Stimulated activated CD8-positive, alpha-beta memory T cell treated with anti-CD3 and anti-CD28 coated beads, Interleukin-2, amount 100 ng/mL, for 1 hour (primary cell): ENCODE data around the gene TMEM190.
"Not testable (repeated sequence)": the region's sequence is repeated elsewhere in the genome, so short reads cannot be mapped to it uniquely, and the experiment has no call there.

ENCODE experiments used
- DNase-seq, 2 donors: peaks; one replicate each; pipeline ENCODE4 v3.0.0-alpha.2; 2020; ENCODE audit warnings: low read depth in 2 of 2

The TMEM190 gene

DNA sequence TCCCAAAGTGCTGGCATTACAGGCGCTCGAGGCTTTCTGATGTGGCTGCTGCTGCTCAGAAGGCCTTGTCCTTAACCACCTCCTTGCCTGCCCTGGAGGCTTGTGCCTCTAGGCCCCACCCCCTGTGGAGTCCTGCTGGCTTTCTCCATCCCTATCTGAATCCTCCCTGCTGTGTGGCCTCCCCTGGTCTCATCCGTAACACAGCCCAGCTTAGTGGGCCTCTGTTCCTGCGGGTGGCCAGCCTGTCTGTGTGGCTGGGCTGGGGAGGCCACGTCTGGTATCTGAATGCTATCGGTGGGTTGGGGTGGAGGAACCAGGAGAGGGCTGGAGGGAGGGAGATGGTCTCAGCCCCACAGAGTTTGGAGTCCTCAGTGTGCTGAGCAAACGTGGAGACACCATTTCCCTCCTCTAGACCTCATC, 13.8 kb downstream of the TMEM190 start:
- no peak for DNase-seq

GRCh38 chr19:55391191-55391670, 14.6 kb downstream of the TMEM190 start:
- DNase-seq = no peak

- no peak for DNase-seq
Measured at GRCh38 chr19:55391702-55392615, 15.3 kb downstream of the TMEM190 start.

- no peak for DNase-seq
Measured at GRCh38 chr19:55392820-55393761, 16.5 kb downstream of the TMEM190 start.

- DNase-seq = no peak
Measured at GRCh38 chr19:55398200-55398925, 21.7 kb downstream of the TMEM190 start.

- no peak for DNase-seq
Measured at GRCh38 chr19:55400281-55401087, 23.9 kb downstream of the TMEM190 start.

DNA sequence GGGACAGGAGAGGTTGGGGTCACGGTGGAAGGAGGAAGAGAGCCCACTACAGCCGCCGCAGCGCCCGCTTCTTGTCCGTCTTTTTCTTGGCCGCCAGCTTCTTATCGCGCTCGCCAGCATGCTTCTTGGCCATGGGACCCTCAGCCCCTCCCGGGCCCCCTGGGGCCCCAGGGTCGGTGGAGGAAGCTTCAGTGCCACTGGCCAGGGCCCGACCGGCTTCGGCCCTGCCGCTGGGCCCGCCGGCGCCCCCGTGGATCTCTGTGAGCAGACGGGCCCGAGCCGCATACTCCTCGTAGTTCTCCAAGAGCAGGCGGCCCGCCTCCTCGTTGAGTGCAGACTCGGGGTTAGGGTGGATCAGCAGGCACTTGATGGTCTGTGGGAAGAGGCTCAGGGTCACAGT, 24.8 kb downstream of the TMEM190 start:
- DNase-seq = not testable (repeated sequence)

DNA sequence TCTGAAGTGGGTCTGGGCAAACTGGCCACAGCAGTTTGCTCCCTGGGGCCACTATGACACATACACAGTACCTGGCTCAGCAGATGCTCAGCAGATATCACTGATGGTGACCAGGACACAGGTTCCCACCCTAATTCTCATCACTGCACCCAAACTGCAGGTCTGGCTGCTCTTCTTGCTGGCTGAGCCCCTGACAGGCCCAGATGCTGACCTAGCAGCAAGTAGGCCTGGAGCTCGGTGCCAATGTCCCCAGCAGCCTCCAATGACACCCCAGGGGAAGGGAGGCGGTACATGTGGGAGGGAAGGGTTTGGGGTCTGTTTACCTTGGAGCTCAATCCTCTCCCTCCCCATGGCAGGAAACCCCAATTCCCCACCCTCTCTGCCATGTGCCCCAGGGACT, 25.9 kb downstream of the TMEM190 start:
- DNase-seq = no peak

DNA sequence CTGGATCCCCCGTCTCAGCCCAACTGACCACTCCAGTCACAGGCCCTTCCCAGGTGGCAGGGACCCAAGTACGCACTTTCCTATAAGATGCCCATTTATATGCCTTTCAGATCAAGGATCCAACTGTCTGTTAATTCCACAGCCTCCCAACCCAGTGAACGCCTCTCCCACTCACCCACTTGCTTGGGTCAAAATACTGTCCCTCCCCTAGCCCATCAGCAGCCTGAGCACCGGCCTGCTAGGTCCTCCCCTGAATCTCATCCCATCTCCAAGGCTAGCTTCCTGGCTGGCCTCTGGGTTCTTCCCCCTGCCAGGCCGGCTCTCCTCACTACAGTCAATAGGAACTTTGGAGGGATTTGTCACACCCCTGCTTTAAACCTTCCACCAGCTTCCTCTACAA, 29.0 kb downstream of the TMEM190 start:
- DNase-seq = no peak

DNA sequence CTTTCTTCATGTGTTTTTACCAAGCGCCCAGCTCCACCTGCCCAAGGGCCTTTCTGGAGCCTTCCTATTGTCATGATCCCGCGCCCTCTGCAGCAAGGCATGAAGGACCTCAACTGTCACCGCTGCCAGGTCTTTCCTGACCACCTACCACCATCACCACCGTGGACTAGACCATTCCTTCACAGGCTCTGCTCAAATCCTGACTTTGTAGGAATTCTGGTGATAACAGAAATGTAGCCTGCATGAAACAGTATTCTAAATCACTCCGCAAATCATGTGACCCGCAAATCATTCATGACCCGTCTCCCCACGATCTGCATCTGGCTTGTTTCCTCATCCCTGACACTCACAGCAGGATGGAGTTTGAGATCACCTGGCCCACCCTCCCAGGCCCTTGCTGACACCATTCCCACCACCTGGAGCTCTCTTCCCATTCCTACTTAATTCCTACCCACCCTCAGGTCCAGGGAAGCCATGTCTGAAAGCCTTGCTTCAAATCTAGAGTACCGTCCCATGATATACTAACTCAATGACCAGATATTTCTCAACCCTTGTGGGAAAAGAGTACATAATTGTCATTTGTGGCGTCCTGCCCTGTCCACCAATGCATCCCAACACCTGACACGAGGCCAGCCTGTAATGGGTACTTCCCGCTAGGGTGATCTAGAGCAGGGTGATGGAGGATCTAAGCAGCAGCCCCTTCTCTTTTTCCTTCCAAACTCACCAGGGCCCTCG, 29.6 kb downstream of the TMEM190 start:
- no peak for DNase-seq

- no peak for DNase-seq
Measured at GRCh38 chr19:55406826-55407549, 30.4 kb downstream of the TMEM190 start.

- not testable (repeated sequence) for DNase-seq
Measured at GRCh38 chr19:55407550-55407799, 30.8 kb downstream of the TMEM190 start, which contains the start of gene UBE2S. TSS of gene UBE2S (minus strand) at chr19:55407788. CDS start at chr19:55407589, 199 bp downstream.

DNA sequence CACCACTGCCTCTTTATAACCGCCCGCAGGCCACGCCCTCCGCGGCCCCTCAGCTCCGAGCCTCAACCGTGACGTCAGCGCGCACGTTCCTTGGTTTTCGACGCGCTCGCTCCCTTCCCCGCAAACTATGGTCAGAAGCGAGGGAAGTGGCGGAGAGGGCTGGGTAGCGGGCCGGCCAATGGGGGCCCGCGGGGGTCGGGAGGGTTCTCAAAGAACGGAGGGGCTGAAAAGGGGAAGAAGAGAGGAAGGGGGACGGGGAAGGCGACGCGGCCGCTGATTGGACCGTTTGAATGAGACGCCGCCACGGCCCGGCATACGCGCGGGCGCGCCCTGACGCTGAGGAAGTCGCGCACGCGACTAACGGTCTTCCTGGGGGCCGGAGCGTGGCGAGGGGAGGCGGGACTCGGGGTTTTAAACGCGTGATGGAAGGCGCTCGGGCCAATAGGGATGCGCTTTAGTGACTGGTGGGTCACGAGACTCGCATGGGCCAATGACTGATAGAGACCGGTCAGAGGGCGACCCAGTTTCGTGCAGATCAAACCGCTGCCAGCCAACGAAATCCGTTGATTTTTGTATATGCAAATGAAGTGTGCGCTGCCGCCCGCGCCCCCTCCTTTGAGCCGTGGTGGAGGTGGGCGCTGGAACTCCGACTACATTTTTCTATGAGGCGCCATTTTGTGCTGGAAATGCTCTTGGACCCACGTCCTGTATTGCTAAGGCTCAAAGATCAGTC, 31.3 kb downstream of the TMEM190 start:
- DNase-seq = peak; percentile 90 to 93

DNA sequence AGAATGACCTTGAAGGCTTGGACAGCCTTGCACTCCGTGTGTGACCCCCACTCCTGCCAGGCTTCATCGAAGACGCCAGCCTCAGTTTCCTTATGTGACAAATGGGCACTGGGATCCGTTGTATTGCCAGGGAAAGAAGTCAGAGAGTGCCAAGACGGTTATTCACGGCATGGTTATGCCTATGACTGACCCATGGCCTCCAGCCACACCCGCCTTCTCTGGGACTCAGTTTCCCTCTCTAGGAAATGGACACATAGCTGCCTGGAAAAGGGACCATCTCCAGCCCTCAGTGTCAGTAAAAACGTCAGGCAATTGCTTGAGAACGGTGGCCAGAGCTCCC, 31.9 kb downstream of the TMEM190 start:
- DNase-seq = no peak

- DNase-seq = not testable (repeated sequence)
Measured at GRCh38 chr19:55409179-55409578, 32.6 kb downstream of the TMEM190 start.

GRCh38 chr19:55410168-55410567, 33.5 kb downstream of the TMEM190 start:
- no peak for DNase-seq

DNA sequence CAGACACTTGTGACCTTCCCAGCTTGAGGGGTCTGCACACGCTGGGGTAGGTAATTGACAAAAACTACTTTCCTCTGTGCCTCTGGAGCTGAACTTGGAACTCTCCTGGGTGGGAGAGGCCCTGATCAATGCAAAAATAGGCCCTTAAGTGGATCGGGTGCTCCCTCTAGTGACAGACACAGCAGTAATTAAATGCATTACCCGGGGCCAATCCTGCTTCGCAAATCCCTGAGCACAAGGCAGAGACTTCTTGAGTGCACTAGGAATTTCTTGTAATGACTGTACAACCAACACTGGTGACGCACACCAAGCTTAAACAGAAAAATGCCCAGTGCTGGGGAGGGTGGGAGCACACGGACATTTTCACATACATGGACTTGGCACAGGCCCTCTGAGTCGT, 41.6 kb downstream of the TMEM190 start:
- DNase-seq = peak in 1 of 2 donors; percentile 20

- DNase-seq = no peak
Measured at GRCh38 chr19:55419103-55419502, 42.5 kb downstream of the TMEM190 start.

- DNase-seq = no peak
Measured at GRCh38 chr19:55419624-55420236, 43.1 kb downstream of the TMEM190 start.
